Nephron progenitor cell (in vitro differentiated cells): ENCODE data around the gene C14orf132.

ENCODE experiments used
- DNase-seq: peaks from one replicate; pipeline ENCODE4 v3.0.0; 2021
- H3K27ac Mint-ChIP-seq: 2 replicates; pipeline ENCODE4 v1.8.0; 2021; ENCODE audit warnings: mild to moderate bottlenecking, moderate library complexity, mixed read lengths
- H3K27me3 Mint-ChIP-seq: 2 replicates; pipeline ENCODE4 v1.8.0; 2021; ENCODE audit warnings: mild to moderate bottlenecking, low read depth, mixed read lengths; ENCODE audit not compliant: poor library complexity
- H3K36me3 Mint-ChIP-seq: 2 replicates; pipeline ENCODE4 v1.8.0; 2021; ENCODE audit warnings: low read depth, mixed read lengths
- H3K4me1 Mint-ChIP-seq: 2 replicates; pipeline ENCODE4 v1.8.0; 2021; ENCODE audit warnings: mixed read lengths
- H3K4me3 Mint-ChIP-seq: 2 replicates; pipeline ENCODE4 v1.8.0; 2021; ENCODE audit warnings: mild to moderate bottlenecking, moderate library complexity, mixed read lengths
- H3K9me3 Mint-ChIP-seq: 2 replicates; pipeline ENCODE4 v1.8.0; 2021; ENCODE audit warnings: mild to moderate bottlenecking, moderate library complexity, mixed read lengths
- TF ChIP-seq, protein P1 (sequence below): fragments of 200-600 bp; sonication (generic); IDR thresholded peaks from 2 replicates; pipeline ENCODE4 v1.5.0; 2021; ENCODE audit warnings: antibody characterized with exemption

C14orf132 gene

DNA sequence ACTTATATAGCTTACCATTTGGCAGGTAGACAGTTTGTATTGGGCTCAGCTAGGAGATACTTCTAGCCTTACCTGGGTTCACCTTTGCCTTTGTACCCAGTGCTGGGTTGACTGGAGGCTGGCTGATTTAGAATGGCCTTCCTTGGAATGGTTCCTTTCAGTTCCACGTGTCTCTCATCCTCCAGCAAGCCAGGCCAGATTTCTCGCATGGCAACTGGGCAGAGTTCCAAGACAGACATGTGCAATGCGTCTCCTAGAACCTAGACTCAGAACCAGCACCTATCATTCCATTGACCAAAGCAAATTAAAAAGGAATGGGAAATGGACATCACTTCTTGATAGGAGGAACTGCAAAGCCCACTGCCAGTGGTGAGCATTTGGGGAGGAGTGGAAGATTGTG is 86.4 kb downstream of the C14orf132 start:
- Mint-ChIP-seq H3K4me3 (no peak overlapping the region), H3K9me3 (no peaks in the 10 kb centered on the region), H3K36me3 (no peaks in the 10 kb centered on the region), H3K27ac (no peak overlapping the region), H3K27me3 (peaks cover 6% of the 10 kb centered on the region), H3K4me1 (peaks cover 29% of the 10 kb centered on the region)
- TF ChIP-seq, protein P1, sequence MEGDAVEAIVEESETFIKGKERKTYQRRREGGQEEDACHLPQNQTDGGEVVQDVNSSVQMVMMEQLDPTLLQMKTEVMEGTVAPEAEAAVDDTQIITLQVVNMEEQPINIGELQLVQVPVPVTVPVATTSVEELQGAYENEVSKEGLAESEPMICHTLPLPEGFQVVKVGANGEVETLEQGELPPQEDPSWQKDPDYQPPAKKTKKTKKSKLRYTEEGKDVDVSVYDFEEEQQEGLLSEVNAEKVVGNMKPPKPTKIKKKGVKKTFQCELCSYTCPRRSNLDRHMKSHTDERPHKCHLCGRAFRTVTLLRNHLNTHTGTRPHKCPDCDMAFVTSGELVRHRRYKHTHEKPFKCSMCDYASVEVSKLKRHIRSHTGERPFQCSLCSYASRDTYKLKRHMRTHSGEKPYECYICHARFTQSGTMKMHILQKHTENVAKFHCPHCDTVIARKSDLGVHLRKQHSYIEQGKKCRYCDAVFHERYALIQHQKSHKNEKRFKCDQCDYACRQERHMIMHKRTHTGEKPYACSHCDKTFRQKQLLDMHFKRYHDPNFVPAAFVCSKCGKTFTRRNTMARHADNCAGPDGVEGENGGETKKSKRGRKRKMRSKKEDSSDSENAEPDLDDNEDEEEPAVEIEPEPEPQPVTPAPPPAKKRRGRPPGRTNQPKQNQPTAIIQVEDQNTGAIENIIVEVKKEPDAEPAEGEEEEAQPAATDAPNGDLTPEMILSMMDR, result no peak
- no peak for DNase-seq

- Mint-ChIP-seq H3K4me3 (no peak overlapping the region), H3K27me3 (peaks cover 6% of the 10 kb centered on the region), H3K9me3 (no peaks in the 10 kb centered on the region), H3K4me1 (peaks cover 29% of the 10 kb centered on the region), H3K36me3 (no peaks in the 10 kb centered on the region), H3K27ac (no peak overlapping the region)
- DNase-seq, result no peak
- TF ChIP-seq, protein P1, result no peak
Measured at GRCh38 chr14:96126339-96126782, 87.2 kb downstream of the C14orf132 start.

- Mint-ChIP-seq H3K36me3 (no peaks in the 10 kb centered on the region), H3K4me1 (peaks cover 28% of the 10 kb centered on the region), H3K27me3 (peaks cover 6% of the 10 kb centered on the region), H3K27ac (no peak overlapping the region), H3K4me3 (no peak overlapping the region), H3K9me3 (no peaks in the 10 kb centered on the region)
- TF ChIP-seq, protein P1, result no peak
- no peak for DNase-seq
Measured at GRCh38 chr14:96126783-96127271, 87.7 kb downstream of the C14orf132 start.

GRCh38 chr14:96129128-96129736 is 90.1 kb downstream of the C14orf132 start:
- TF ChIP-seq, protein P1, result no peak
- H3K4me3 Mint-ChIP-seq, result no peak overlapping the region
- H3K36me3 Mint-ChIP-seq, result no peaks in the 10 kb centered on the region
- H3K27me3 Mint-ChIP-seq, result peaks cover 6% of the 10 kb centered on the region
- H3K27ac Mint-ChIP-seq, result no peak overlapping the region
- peaks cover 5% of the 10 kb centered on the region for H3K4me1 Mint-ChIP-seq
- H3K9me3 Mint-ChIP-seq, result no peaks in the 10 kb centered on the region
- no peak for DNase-seq

DNA sequence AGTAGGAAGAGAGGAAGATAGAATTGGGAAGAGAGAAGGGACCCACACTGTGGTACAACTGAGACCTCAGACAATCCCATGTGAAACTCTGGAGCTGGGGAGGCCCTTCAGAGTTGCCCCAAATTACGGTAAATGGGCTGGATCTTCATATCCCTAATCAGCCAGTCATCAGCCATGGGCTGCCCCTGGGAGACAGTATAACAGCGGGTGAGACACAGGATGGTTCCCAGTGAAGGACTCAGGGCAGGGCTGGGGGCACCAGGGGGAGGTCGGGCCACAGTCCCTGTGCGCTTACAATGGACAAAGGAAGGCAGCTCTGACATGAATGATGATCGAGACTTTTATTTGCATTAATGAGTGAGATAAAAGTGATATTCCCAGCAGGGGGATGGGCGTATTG is 91.2 kb downstream of the C14orf132 start:
- Mint-ChIP-seq H3K27me3 (peaks cover 6% of the 10 kb centered on the region), H3K4me1 (peaks cover 5% of the 10 kb centered on the region), H3K36me3 (no peaks in the 10 kb centered on the region), H3K27ac (no peak overlapping the region), H3K4me3 (no peak overlapping the region), H3K9me3 (no peaks in the 10 kb centered on the region)
- DNase-seq, result no peak
- TF ChIP-seq, protein P1, result no peak

DNA sequence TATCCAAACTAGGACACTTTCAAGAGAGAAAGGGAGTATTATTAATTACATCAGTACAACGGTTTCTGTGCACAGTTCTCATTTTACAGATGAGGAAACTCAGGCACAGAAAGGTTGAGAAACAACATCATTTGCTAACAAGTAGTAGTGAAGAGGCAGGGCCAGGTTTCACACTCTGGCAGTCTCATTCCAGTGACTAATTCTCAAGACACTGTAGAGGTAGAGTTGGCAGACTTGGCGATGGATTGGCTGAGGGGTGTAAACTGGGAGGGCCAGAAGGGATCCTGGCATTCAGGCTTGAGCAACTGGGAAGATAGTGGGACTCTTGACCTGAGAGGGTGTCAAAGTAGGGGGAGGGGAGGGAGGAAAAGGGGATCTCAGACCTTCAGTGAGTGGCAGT is 91.7 kb downstream of the C14orf132 start:
- no peaks in the 10 kb centered on the region for H3K36me3 Mint-ChIP-seq
- H3K4me1 Mint-ChIP-seq, result peaks cover 5% of the 10 kb centered on the region
- H3K27ac Mint-ChIP-seq, result no peak overlapping the region
- no peak overlapping the region for H3K4me3 Mint-ChIP-seq
- DNase-seq, result no peak
- peaks cover 6% of the 10 kb centered on the region for H3K27me3 Mint-ChIP-seq
- TF ChIP-seq, protein P1, result no peak
- no peaks in the 10 kb centered on the region for H3K9me3 Mint-ChIP-seq
